ENCODE data around the gene CNNM3.

The CNNM3 gene

DNA sequence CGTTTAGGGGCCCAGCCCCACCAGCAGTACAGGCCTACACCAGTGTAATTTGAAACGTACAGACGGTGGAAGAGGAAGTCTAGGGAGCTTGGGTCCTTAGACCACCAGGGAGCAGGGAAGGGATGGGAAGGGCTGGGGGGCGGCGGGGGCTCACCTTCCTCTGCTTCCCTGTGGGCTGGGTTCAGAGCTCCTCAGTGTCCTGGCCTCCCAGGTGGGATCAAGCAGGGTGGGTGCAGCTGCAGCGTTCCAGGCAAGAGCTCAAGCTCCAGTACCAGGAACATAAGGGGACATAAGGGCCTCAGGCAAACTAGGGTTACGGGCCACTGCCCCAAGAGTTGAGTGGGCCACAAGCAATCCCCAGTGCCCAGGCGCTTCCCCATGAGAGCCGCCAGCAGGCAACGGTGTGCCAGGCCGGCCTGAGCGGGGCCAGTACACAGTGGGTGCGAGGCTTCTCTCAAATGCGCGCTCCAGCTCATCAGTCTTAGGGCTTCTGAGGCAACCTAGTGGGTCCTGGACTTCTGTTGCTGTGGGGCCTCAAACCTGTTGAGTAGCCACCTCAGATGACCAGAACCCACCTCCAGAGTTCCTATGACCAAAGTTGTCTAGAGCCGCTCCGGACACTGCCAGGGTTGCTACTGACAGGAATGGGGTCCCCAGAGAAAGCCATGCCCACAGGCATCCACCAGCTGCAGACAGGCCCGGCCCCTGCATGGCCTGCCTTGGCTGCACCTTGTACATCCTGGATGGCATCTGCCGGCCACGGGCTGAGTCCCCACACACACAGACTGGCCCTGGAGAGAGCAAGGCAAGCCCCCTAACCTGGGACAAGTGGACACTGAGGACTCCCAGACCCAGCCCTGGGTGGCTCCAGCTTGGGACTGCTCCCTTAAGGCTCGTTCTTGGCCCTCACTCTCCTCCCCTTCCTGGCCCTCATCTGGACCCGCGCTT lies 22.6 kb downstream of the CNNM3 start:
- DNase-seq (ENCODE audit: low read depth in 1 of 2, low spot score in 1 of 2), result no peak

- peak; percentile 61 for DNase-seq (ENCODE audit: low read depth in 1 of 2, low spot score in 1 of 2)
Measured at GRCh38 chr2:96839293-96839874, 23.3 kb downstream of the CNNM3 start.

- no peak for DNase-seq (ENCODE audit: low read depth in 1 of 2, low spot score in 1 of 2)
Measured at GRCh38 chr2:96839875-96840850, 24.1 kb downstream of the CNNM3 start.

GRCh38 chr2:96841701-96842495 lies 25.8 kb downstream of the CNNM3 start:
- no peak for DNase-seq (ENCODE audit: low read depth in 1 of 2, low spot score in 1 of 2)

- no peak for DNase-seq (ENCODE audit: low read depth in 1 of 2, low spot score in 1 of 2)
Measured at GRCh38 chr2:96842600-96842999, 26.5 kb downstream of the CNNM3 start.

- DNase-seq (ENCODE audit: low read depth in 1 of 2, low spot score in 1 of 2), result no peak
Measured at GRCh38 chr2:96843538-96844268, 27.6 kb downstream of the CNNM3 start, which contains the start of gene ANKRD23. ANKRD23 (minus strand) TSS chr2:96844021; CDS start chr2:96843992, 29 bp downstream.

DNA sequence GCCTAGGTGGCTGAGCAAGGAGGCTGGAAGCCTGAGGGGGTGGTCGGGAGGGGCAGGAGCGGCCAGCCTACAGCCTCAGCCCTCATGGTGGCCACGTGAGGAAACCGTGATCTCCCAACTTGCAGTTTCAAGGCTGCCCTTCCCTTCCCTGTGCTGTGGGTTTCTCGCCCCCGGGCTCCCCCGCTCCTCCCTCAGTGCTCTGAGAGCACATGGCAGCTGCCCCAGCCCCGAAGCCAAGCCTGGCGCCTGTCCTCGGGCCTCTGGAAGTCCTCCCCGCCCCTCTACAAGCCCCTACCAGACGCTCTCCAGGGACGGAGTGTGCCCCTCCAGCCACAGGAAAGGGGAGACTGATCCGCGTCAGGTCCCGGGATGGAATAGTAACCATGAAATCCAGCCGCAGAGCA lies 28.3 kb downstream of the CNNM3 start:
- no peak for DNase-seq (ENCODE audit: low read depth in 1 of 2, low spot score in 1 of 2)

GRCh38 chr2:96846825-96847224 lies 30.8 kb downstream of the CNNM3 start:
- no peak for DNase-seq (ENCODE audit: low read depth in 1 of 2, low spot score in 1 of 2)

GRCh38 chr2:96847586-96847985 lies 31.5 kb downstream of the CNNM3 start:
- DNase-seq (ENCODE audit: low read depth in 1 of 2, low spot score in 1 of 2), result no peak

DNA sequence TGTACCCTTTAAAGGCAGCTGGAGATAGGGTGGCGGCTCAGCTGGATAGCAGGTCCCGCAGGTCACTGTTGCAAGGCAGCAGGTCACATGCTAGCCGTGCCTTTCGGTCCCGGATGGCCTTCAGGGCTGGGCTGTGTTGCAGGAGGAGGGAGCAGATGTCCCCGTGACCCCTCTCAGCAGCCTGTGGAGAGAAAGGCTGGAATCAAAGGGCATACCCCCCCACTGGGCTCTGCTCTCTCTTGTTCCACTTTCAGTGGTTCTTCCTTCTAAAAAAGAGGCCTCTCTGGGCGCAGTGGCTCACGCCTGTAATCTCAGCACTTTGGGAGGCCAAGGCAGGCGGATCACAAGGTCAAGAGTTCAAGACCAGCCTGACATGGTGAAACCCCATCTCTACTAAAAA lies 32.2 kb downstream of the CNNM3 start:
- DNase-seq (ENCODE audit: low read depth in 1 of 2, low spot score in 1 of 2), result no peak

DNA sequence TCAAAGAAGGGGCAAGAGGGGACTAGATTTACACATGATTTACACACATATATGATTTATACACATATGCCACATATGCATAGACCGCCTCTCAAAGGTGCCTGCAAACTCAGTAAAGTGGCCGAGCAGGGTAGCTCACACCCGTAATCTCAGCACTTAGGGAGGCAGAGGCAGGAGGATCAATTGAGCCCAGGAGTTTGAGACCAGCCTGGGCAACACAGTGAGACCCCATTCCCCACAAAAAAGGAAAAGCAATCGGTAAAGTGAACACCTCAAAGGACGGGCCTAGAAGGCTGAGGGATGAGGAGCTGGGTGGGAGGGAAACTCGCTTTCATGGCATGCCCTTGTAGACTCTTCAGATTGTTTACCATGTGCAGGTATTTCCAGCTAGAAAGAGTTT lies 36.6 kb downstream of the CNNM3 start:
- no peak for DNase-seq (ENCODE audit: low read depth in 1 of 2, low spot score in 1 of 2)

DNA sequence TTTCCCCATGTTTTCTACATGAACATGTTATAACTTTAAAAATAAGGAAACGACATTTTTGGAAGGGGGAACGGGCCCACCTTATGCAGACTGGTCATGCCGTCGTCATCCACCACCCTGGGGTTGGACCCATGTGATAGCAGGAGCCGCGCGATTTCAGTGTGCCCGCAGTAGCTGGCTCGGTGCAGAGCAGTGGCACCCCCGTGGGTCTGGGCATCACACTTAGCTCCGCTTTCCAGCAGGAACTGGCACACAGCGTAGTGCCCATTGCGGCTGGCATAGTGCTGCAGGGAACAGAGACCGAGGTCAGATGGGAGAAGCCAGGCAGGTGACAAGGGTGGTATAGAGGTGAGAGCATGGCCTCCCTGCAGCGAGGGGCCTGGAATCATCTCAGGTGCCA lies 37.3 kb downstream of the CNNM3 start:
- no peak for DNase-seq (ENCODE audit: low read depth in 1 of 2, low spot score in 1 of 2)

DNA sequence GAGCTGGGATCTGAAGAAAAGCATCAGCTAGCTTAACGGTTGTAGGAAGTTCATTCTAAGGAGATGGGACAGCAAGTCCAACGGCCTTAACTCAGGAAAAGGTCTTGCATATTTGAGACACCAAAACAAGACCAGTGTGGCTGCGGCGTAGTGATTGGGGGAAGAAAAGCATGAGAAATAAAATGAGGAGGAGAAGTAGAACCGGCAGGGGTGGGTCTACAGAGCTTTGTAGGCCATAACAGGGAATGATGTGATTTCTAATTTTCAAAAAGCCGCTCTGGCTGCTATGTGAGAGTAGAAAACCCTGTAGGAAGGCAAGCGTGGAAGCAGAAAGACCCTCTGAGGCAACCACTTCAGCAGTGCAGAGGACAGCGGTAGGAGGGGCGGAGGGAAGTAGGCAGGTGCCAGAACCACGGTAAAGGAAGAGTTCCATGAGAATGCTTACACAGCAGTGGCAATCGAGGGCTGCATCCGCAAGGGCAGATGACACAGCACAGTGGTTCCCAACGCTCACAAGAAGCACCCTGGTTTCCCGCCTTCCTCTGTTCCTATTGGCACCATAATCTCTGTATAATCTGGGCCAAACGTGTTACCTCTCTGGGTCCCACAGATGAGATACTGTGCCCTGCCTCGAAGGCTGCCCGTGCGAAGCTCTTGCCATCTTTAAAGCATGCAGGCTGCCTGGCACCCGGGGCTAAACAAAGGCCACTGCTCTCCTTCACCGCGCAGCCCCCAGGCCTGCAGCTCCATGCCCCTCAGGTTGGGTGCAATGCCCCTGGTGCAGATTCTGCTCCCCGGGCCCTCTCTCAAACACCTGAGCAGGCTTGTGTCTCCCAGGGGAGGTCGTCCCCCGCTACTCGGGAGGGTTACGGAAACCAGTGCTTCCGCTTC lies 41.0 kb downstream of the CNNM3 start:
- no peak for DNase-seq (ENCODE audit: low read depth in 1 of 2, low spot score in 1 of 2)

GRCh38 chr2:96857667-96858372 lies 41.8 kb downstream of the CNNM3 start, which contains the start of gene ANKRD39:
ANKRD39 (minus strand) TSS chr2:96858016; CDS start chr2:96857987, 29 bp downstream.
- DNase-seq (ENCODE audit: low read depth in 1 of 2, low spot score in 1 of 2), result peak; percentile 95 to 96

DNA sequence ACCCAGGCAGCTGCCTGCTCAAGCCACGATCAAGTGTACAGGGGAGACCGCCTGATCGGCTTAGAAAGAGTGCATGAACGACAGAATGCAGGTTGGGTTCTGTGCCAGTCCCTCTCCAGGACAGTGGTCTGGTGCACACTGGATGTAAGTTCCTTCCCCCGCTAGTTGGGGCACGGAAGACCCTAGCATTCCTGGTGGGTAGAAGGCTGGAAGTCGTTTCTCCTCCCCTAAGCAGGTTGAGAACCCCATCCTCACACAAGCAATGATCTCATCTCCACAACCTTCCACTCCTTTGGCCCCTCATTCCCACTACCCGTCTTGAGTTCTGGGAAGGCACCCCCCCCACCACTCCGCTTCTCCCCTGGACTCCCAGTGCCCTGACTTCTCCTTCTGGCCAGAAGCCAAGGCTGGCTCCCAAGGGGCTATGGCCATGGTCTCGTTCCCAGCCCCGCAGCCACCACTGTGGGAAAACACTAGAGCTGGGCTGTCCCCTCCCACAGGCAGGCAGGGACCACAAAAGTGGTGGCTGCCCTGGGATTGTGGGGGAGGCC lies 43.1 kb downstream of the CNNM3 start:
- DNase-seq (ENCODE audit: low read depth in 1 of 2, low spot score in 1 of 2), result no peak

GRCh38 chr2:96859681-96860064 lies 43.6 kb downstream of the CNNM3 start:
- no peak for DNase-seq (ENCODE audit: low read depth in 1 of 2, low spot score in 1 of 2)

DNA sequence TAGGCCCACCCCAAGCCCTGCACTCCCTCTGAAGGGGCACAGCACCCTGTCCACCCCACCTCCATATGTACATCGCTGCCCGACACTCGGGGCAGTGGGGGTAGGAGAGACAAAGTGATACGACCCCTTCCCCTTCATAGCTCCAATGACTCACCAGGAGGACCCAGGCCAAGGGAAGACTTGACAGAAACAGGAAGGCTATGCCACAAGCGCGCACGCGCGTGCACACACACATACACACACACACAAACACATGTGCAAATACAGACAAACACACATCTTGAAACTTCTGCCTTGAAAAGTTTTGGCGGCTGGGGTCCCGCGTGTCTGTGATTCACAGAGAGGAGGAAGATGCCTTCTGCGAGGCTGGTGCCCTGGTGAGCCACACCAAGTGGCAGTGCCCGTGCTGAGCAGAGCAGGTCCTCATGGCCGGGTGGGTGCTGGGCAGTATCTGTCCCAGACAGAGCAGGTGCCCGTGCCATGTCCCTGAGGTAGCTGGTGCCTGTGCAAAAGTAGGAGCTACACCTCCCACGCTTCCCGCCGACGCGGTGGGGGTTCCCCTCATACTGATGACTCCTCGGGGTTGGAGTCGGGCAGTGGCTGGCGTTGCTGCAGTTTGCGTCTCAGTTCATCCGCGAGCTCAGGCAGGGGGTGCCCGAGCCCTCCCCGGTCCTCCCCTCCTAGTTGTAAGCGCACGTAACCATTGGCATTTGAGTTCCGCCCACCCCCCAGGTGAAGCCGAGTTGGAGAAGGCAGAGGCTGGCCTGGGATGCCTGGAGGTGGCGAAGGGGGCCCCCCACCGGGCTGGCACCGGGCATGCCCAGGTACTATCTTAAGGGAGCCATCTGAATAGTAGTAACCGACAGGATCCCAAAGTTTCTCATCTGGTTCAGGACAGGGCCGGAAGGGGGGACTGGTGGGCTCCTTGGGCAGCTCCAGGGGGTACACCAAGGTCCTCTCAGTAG lies 44.3 kb downstream of the CNNM3 start:
- no peak for DNase-seq (ENCODE audit: low read depth in 1 of 2, low spot score in 1 of 2)
